ENCODE measurements around the gene CA9. TPM values are rescaled to one million over a fixed set of nuclear protein-coding genes. Genes with fewer than 3 reads are reported as not detected.

Gene CA9
- total RNA-seq, 1 donor from 2014 or later = 0.55 TPM

DNA sequence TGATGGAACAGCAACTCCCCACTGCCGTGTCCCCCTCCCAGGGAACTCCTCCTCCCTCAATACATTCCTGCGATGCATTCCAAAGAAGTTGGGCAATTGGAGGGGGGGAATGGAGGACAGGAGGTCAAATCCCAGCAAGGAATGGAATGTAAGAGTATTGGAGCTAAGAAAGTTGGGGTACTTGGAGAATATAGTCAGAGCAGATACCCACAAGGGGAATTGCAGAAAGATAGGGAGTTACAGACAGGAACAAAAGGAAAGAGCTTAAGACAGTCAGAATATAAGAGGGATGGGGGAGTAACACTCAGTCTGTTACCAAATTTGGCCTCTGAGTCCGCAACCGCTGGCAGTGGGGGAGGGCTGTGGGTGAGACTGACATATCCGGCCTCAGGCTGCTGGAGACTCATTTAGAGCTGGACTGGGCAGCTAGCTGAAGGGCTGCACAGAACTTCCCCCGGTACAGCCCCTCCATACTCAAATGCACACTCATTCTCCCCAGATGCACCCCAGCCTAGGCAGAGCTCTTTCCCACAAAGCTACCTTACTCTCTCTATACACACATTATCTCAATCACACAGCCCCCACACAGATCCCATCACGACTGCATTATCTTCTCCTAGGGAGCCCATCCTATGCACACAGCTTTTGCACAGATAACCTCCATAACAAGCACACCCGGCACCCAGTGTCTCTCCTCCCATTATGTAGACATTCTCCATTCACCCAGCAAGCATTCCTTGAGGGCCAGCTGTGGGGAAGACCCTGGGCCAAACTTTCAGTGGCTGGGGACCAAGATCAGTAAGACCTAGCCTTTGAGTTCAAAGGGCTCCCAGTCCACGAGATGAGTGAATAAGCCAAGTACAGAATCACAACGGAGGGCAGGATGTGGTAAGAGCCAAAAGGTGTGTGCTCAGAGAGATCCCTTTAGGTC is 54.6 kb downstream of the CA9 start:
- Histone ChIP-seq H3K36me3 (peaks cover 31% of the 10 kb centered on the region), H3K27me3 (no peaks in the 10 kb centered on the region), H3K27ac (peak overlapping the region; percentile 96), H3K4me3 (peak overlapping the region; percentile 64), H3K4me1 (peaks cover 56% of the 10 kb centered on the region), H3K9me3 (no peaks in the 10 kb centered on the region)
- intact Hi-C loops (cut with DNase I) = no loop called here
- ATAC-seq (peak; percentile 4), DNase-seq (peak; percentile 82)
- TF ChIP-seq, protein P1, sequence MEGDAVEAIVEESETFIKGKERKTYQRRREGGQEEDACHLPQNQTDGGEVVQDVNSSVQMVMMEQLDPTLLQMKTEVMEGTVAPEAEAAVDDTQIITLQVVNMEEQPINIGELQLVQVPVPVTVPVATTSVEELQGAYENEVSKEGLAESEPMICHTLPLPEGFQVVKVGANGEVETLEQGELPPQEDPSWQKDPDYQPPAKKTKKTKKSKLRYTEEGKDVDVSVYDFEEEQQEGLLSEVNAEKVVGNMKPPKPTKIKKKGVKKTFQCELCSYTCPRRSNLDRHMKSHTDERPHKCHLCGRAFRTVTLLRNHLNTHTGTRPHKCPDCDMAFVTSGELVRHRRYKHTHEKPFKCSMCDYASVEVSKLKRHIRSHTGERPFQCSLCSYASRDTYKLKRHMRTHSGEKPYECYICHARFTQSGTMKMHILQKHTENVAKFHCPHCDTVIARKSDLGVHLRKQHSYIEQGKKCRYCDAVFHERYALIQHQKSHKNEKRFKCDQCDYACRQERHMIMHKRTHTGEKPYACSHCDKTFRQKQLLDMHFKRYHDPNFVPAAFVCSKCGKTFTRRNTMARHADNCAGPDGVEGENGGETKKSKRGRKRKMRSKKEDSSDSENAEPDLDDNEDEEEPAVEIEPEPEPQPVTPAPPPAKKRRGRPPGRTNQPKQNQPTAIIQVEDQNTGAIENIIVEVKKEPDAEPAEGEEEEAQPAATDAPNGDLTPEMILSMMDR (IDR thresholded peaks at IDR 0.05) = no peak

DNA sequence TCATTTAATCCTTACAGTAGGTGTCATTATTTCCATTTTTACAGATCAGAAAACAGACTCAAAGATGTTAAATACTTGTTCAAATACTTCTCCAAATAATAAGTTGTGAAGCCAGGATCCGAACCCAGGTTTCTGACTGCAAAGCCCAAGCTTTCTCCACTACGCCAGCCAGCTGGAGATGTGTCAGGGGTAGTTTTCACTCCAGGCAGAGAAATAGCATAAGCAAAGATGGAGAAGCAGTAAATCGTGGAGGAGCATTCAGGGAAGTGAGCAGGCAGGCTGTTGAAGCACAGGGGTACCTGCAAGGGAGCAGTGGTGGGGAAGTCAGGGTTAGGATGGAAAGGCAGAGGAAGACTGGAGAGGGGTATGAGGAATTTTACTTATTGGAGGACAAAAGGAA is 55.4 kb downstream of the CA9 start:
- no peaks in the 10 kb centered on the region for H3K27me3 ChIP-seq
- peaks cover 24% of the 10 kb centered on the region for H3K36me3 ChIP-seq
- H3K4me1 ChIP-seq = peaks cover 64% of the 10 kb centered on the region
- no peaks in the 10 kb centered on the region for H3K9me3 ChIP-seq
- ATAC-seq (no peak), DNase-seq (no peak)
- TF ChIP-seq, protein P1 (IDR thresholded peaks at IDR 0.05) = no peak
- intact Hi-C loops (cut with DNase I) = no loop called here
- H3K27ac ChIP-seq = peak overlapping the region; percentile 96
- H3K4me3 ChIP-seq = peak overlapping the region; percentile 64

DNA sequence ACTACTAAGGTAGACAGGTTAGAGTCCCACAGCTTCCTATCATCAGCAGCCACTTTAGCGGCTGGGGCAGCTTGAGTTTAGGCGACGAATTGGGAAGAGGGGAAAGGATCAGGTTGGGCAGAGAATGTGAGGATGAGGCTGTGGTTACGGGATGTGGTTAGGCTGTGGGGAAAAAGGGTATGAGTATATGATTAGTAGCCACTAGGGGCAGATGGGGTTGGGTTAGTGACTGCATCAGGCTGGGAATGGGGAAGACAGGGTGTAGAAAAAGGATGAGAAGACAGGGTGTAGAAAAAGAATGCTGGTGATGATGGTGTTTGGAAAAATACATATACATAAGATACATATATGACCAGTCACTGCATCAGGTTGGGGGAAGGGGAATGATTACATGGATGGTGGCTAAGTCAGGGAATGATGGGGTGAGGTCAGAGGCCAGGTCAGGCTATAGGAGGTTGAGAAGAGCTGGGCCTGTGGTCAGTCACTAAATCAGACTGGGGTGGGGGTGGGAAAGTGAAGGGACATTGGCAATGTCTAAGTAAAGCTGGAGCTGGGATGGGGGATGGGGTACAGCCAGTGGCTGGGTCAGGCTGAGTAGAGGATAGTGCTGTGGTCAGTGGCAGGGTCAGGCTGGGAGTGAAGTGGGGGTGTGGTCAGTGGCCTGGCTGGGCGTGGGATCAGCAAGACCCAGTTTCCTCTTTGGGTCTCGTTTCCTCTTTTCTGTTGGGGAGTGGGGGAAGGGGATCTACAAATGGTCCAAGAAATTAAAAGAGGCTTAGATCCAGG is 56.2 kb downstream of the CA9 start:
- peak; percentile 80 for DNase-seq
- Histone ChIP-seq H3K27ac (peak overlapping the region; percentile 96), H3K4me1 (peaks cover 65% of the 10 kb centered on the region), H3K36me3 (peaks cover 24% of the 10 kb centered on the region), H3K9me3 (no peaks in the 10 kb centered on the region), H3K27me3 (no peaks in the 10 kb centered on the region), H3K4me3 (peak overlapping the region; percentile 64)
- ATAC-seq = peak; percentile 13
- TF ChIP-seq, protein P1 (IDR thresholded peaks at IDR 0.05) = peak; percentile 45
- intact Hi-C loops (cut with DNase I) = no loop called here

DNA sequence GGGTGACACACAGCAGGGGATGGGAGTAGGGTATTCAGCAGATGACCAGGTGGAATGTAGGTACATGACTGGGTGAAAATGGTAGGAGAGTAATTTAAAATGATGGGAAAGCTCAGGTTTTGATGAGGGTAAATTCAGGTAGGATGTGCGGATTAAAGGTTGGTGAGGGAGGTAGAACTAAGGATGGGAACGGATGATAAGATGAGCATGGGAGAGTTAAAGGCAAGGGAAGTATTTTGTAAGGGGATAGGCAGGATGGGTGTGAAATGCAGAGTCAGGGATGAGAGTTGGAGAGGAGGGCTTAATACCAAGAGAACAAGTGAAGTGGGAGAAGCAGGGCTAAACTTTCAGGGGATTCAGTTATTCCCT is 56.7 kb downstream of the CA9 start:
- TF ChIP-seq, protein P1 (IDR thresholded peaks at IDR 0.05) = no peak
- Histone ChIP-seq H3K36me3 (peaks cover 24% of the 10 kb centered on the region), H3K4me1 (peaks cover 65% of the 10 kb centered on the region), H3K27me3 (no peaks in the 10 kb centered on the region), H3K27ac (peak overlapping the region; percentile 96), H3K9me3 (no peaks in the 10 kb centered on the region), H3K4me3 (peak overlapping the region; percentile 64)
- no peak for ATAC-seq
- DNase-seq = no peak
- intact Hi-C loops (cut with DNase I) = no loop called here

Small RNA genes lying within 50 kb of the gene (microRNA-seq; reads per million reads assigned to microRNA genes)
- gene MIR6852 (ENCODE audit: borderline microRNAs expressed) = not detected

Other genes with a start within 250 kb of the CA9 start
- gene RUSC2, start 183.8 kb upstream of the CA9 start, total RNA-seq = 31.5 TPM
- 43.9 TPM for gene TESK1, start 68.7 kb upstream of the CA9 start, total RNA-seq
- gene CD72, start 55.5 kb upstream of the CA9 start, total RNA-seq = 3.0 TPM
- gene SIT1, start 23.0 kb upstream of the CA9 start, total RNA-seq = 2.2 TPM
- 30,828 TPM for gene RMRP, start 15.9 kb upstream of the CA9 start, total RNA-seq
- gene CCDC107, start 15.6 kb upstream of the CA9 start, total RNA-seq = 31.1 TPM
- gene ARHGEF39, start 8.7 kb upstream of the CA9 start, total RNA-seq = 0.38 TPM
- 161 TPM for gene TPM2, start 16.0 kb downstream of the CA9 start, total RNA-seq
- 439 TPM for gene TLN1, start 58.3 kb downstream of the CA9 start, total RNA-seq
- gene CREB3, start 58.7 kb downstream of the CA9 start, total RNA-seq = 34.9 TPM
- 99.1 TPM for gene GBA2, start 75.3 kb downstream of the CA9 start, total RNA-seq
- gene RGP1, start 75.4 kb downstream of the CA9 start, total RNA-seq = 34.6 TPM
- gene MSMP, start 80.3 kb downstream of the CA9 start, total RNA-seq = not detected
- gene NPR2, start 117.7 kb downstream of the CA9 start, total RNA-seq = 21.7 TPM
- gene SPAG8, start 138.3 kb downstream of the CA9 start, total RNA-seq = 2.8 TPM
- gene HINT2, start 141.1 kb downstream of the CA9 start, total RNA-seq = 37.1 TPM
- not detected for gene FAM221B, start 154.8 kb downstream of the CA9 start, total RNA-seq
- 13.7 TPM for gene TMEM8B, start 155.3 kb downstream of the CA9 start, total RNA-seq
- gene OR13J1, start 196.5 kb downstream of the CA9 start, total RNA-seq = not detected
- 10.8 TPM for gene HRCT1, start 232.3 kb downstream of the CA9 start, total RNA-seq
- 13.5 TPM for gene SPAAR, start 235.6 kb downstream of the CA9 start, total RNA-seq

Data from upper lobe of right lung (tissue), 1 donor.